DND-41 (cell line): ENCODE results near the gene PON3.

Experiments
- ATAC-seq: fragments of 200-7000 bp; cut with Tn5 transposase; 3 replicates; pipeline ENCODE4 v1.9.1; 2021; ENCODE audit warnings: low read depth; ENCODE audit not compliant: insufficient read depth
- DNase-seq: peaks from one replicate; pipeline ENCODE4 v3.0.0-alpha.2; 2020
- H2AFZ ChIP-seq: 2 replicates; pipeline ENCODE4 v1.6.0; 2012; ENCODE audit warnings: low read depth, low read length
- H3K27ac ChIP-seq: 2 replicates; pipeline ENCODE4 v1.5.1; 2012; ENCODE audit warnings: low read length, inconsistent platforms
- H3K27me3 ChIP-seq: fragments of 200-600 bp; sonication (generic); 2 replicates; pipeline ENCODE4 v1.6.0; 2012; ENCODE audit warnings: low read length, mild to moderate bottlenecking, inconsistent platforms; ENCODE audit not compliant: insufficient read depth, poor library complexity
- H3K36me3 ChIP-seq: 2 replicates; pipeline ENCODE4 v1.5.1; 2012; ENCODE audit warnings: low read length, inconsistent platforms; ENCODE audit not compliant: insufficient read depth
- H3K4me1 ChIP-seq: 2 replicates; pipeline ENCODE4 v1.5.1; 2012; ENCODE audit warnings: mild to moderate bottlenecking, low read length; ENCODE audit not compliant: insufficient read depth
- H3K4me2 ChIP-seq: 2 replicates; pipeline ENCODE4 v1.6.0; 2012; ENCODE audit warnings: mild to moderate bottlenecking, moderate library complexity, low read length, inconsistent platforms; ENCODE audit not compliant: insufficient read depth
- H3K4me3 ChIP-seq, 2 experiments: fragments of 200-600 bp in 1 of 2; shearing (Covaris generic) in 1 of 2; 2 replicates each; pipeline ENCODE4 v1.5.1; 2012 to 2016; ENCODE audit warnings: inconsistent platforms in 2 of 2, low read length in 2 of 2, mild to moderate bottlenecking in 2 of 2, low read depth in 1 of 2, moderate library complexity in 1 of 2
- H3K79me2 ChIP-seq: 2 replicates; pipeline ENCODE4 v1.6.0; 2012; ENCODE audit warnings: low read length, inconsistent platforms; ENCODE audit not compliant: insufficient read depth
- H3K9ac ChIP-seq: 2 replicates; pipeline ENCODE4 v1.6.0; 2012; ENCODE audit warnings: low read depth, mild to moderate bottlenecking, inconsistent platforms, low read length, moderate library complexity
- H3K9me3 ChIP-seq: 2 replicates; pipeline ENCODE4 v1.5.1; 2012; ENCODE audit warnings: low read length, moderate library complexity, mild to moderate bottlenecking, inconsistent platforms; ENCODE audit not compliant: insufficient read depth, severe bottlenecking
- H4K20me1 ChIP-seq: 2 replicates; pipeline ENCODE4 v1.6.0; 2012; ENCODE audit warnings: low read length; ENCODE audit not compliant: insufficient read depth
- CTCF ChIP-seq: IDR thresholded peaks from 2 replicates; pipeline ENCODE4 v1.5.1; 2012; ENCODE audit warnings: borderline replicate concordance, low read length, moderate library complexity, mild to moderate bottlenecking; ENCODE audit not compliant: poor library complexity, severe bottlenecking; ENCODE audit errors: extremely low read depth
- EZH2 ChIP-seq: IDR thresholded peaks from 3 replicates; pipeline ENCODE4 v1.6.1; 2012; ENCODE audit warnings: borderline replicate concordance, low read depth, mild to moderate bottlenecking, moderate library complexity, low read length, inconsistent platforms; ENCODE audit not compliant: severe bottlenecking

Gene PON3

GRCh38 chr7:95311389-95311788 is 84.8 kb downstream of the PON3 start:
- Histone ChIP-seq H3K36me3 (no peaks in the 10 kb centered on the region), H3K4me3 (no peak overlapping the region), H3K27me3 (no peaks in the 10 kb centered on the region), H3K9me3 (no peaks in the 10 kb centered on the region), H3K9ac (no peak overlapping the region), H3K4me2 (no peak overlapping the region), H3K4me1 (no peaks in the 10 kb centered on the region), H3K27ac (no peak overlapping the region), H4K20me1 (no peaks in the 10 kb centered on the region), H2AFZ (no peak overlapping the region), H3K79me2 (no peaks in the 10 kb centered on the region)
- DNase-seq (no peak), ATAC-seq (no peak)
- TF ChIP-seq EZH2 = no peak
- TF ChIP-seq CTCF = no peak

- Histone ChIP-seq H3K27ac (no peak overlapping the region), H3K4me1 (no peaks in the 10 kb centered on the region)
- TF ChIP-seq CTCF (no peak), EZH2 (no peak)
Measured at GRCh38 chr7:95309951-95310350, 86.2 kb downstream of the PON3 start.

More at GRCh38 chr7:95309951-95310350, 86.2 kb downstream of the PON3 start:
- Histone ChIP-seq H3K9me3 (no peaks in the 10 kb centered on the region), H3K36me3 (no peaks in the 10 kb centered on the region), H3K4me2 (no peak overlapping the region), H3K4me3 (no peak overlapping the region), H3K79me2 (no peaks in the 10 kb centered on the region), H3K27me3 (no peaks in the 10 kb centered on the region), H2AFZ (no peak overlapping the region), H4K20me1 (no peaks in the 10 kb centered on the region), H3K9ac (no peak overlapping the region)
- ATAC-seq (no peak), DNase-seq (no peak)
